ENCODE results near the gene LRRC74A.

GRCh38 chr14:76883447-76883846 lies 57.2 kb downstream of the LRRC74A start:
- TF ChIP-seq EZH2 (IDR thresholded peaks at IDR 0.05) (no peak), POLR2AphosphoS5 (IDR thresholded peaks at IDR 0.05; ENCODE audit: borderline replicate concordance, low read depth, low read length) (no peak), FOXP2 (optimal IDR thresholded peaks at IDR 0.05; ENCODE audit: control extremely low read depth, extremely low read length, insufficient read depth) (no peak)

All from SK-N-MC (cell line).